ENCODE data around the gene CDC42BPA. TPM values are rescaled to one million over a fixed set of nuclear protein-coding genes. Genes with fewer than 3 reads are reported as not detected.
A peak's percentile ranks its signal among the peaks of the same experiment; 100 is the strongest.

CDC42BPA gene
- total and polyA plus RNA-seq, 2 of the 13 experiments (the other 11 are each of a cell fraction or from before 2014, with no cell fraction given): 6.5 to 16.0 TPM

- Histone ChIP-seq H3K27me3 (ENCODE audit: control insufficient read depth in 1 of 2, insufficient read depth in 2 of 2, low read length in 2 of 2) (no peaks in the 10 kb centered on the region), H3K27ac (ENCODE audit: extremely low read length, insufficient read depth, low read length) (no peak overlapping the region), H3K4me2 (ENCODE audit: low read depth, low read length) (no peak overlapping the region), H4K20me1 (ENCODE audit: insufficient read depth, low read length) (peaks cover 15% of the 10 kb centered on the region; the same call in 1 of the 2 replicates), H3K36me3 (replicated peaks in 1 of 2; ENCODE audit: control insufficient read depth in 1 of 2, insufficient read depth in 2 of 2, low read length in 2 of 2) (no peaks in the 10 kb centered on the region), H3K4me3 (replicated peaks in 1 of 3; ENCODE audit: insufficient read depth in 1 of 3, low read depth in 2 of 3, low read length in 3 of 3) (no peak overlapping the region), H3K9me3 (ENCODE audit: low read length) (no peaks in the 10 kb centered on the region), H3K9ac (ENCODE audit: insufficient read depth, low read depth, low read length) (no peak overlapping the region), H3K79me2 (ENCODE audit: insufficient read depth, low read length) (peaks cover 12% of the 10 kb centered on the region), H2AFZ (ENCODE audit: low read length) (no peak overlapping the region), H3K4me1 (ENCODE audit: insufficient read depth, low read length) (peaks cover 18% of the 10 kb centered on the region)
- DNase-seq (ENCODE audit: low spot score) (peak; percentile 46), ATAC-seq (no peak), FAIRE-seq (no peak)
- intact Hi-C loops (cut with micrococcal nuclease; ENCODE audit: unreplicated experiment) (no loop called here), in situ Hi-C loops (cut with HindIII; ENCODE audit: extremely low pct_ligation_motif_present, low pct_unique_long_range_greater_than_20kb) (no loop called here)
- BruUV-seq (replicated peaks): no TSS peak
- 30% methylated on average over 2 of the region's 2 CpGs for WGBS (ENCODE audit: low lambda C conversion rate)
- ChIA-PET CTCF (ENCODE audit: low intra/inter-chr PET ratio, low total read pairs) (no interaction called here), POLR2A (no interaction called here)
- TF ChIP-seq SAP130 (CRISPR knock-in tag; IDR thresholded peaks at IDR 0.05; ENCODE audit: low read depth): peak; percentile 62
- no peak for TF ChIP-seq ZZZ3 (CRISPR knock-in tag; IDR thresholded peaks at IDR 0.05; ENCODE audit: borderline replicate concordance)
- no peak for TF ChIP-seq HMG20A (CRISPR knock-in tag; IDR thresholded peaks at IDR 0.05; ENCODE audit: borderline replicate concordance)
- no peak for TF ChIP-seq HOXD1 (CRISPR knock-in tag; IDR thresholded peaks at IDR 0.05)
- TF ChIP-seq MIER2 (CRISPR knock-in tag; IDR thresholded peaks at IDR 0.05): peak; percentile 95
- TF ChIP-seq HMGXB3 (CRISPR knock-in tag; IDR thresholded peaks at IDR 0.05; ENCODE audit: borderline replicate concordance): 0 out of 2 replicates have a peak, but pooled peaks have one; percentile 32
- TF ChIP-seq E2F1 (CRISPR knock-in tag; IDR thresholded peaks at IDR 0.05): no peak
- TF ChIP-seq TBX3 (IDR thresholded peaks at IDR 0.05; ENCODE audit: borderline replicate concordance): no peak
- TF ChIP-seq RXRB (CRISPR knock-in tag; IDR thresholded peaks at IDR 0.05; ENCODE audit: borderline replicate concordance): 0 out of 2 replicates have a peak, but pooled peaks have one; percentile 14
- TF ChIP-seq SOX13 (IDR thresholded peaks at IDR 0.05): no peak
- peak in 1 of 2 experiments; percentile 12; a peak in 1 of 4 replicates for TF ChIP-seq SOX13 (CRISPR knock-in tag; conservative IDR thresholded peaks at IDR 0.05 in 1 of 2, IDR thresholded peaks at IDR 0.05 in 1 of 2)
- TF ChIP-seq ZNF792 (CRISPR knock-in tag; IDR thresholded peaks at IDR 0.05): 0 out of 2 replicates have a peak, but pooled peaks have one; percentile 34
- TF ChIP-seq U2AF2 (IDR thresholded peaks at IDR 0.05; ENCODE audit: low read depth, low read length): no peak
- 0 out of 2 replicates have a peak, but pooled peaks have one; percentile 36 for TF ChIP-seq ERF (CRISPR knock-in tag; IDR thresholded peaks at IDR 0.05)
- no peak for TF ChIP-seq BCL3 (CRISPR knock-in tag; IDR thresholded peaks at IDR 0.05)
- TF ChIP-seq KLF6 (CRISPR knock-in tag; IDR thresholded peaks at IDR 0.05): 0 out of 2 replicates have a peak, but pooled peaks have one; percentile 48
- TF ChIP-seq RARA (CRISPR knock-in tag; IDR thresholded peaks at IDR 0.05): peak; percentile 29; the same call in 1 of the 2 replicates
- peak; percentile 48; the same call in 1 of the 2 replicates for TF ChIP-seq ZBTB25 (CRISPR knock-in tag; IDR thresholded peaks at IDR 0.05)
- peak; percentile 49; the same call in 1 of the 2 replicates for TF ChIP-seq WIZ (CRISPR knock-in tag; IDR thresholded peaks at IDR 0.05)
Measured at GRCh38 chr1:227273557-227273956, 44.7 kb downstream of the CDC42BPA start.
